ENCODE measurements around the gene HMX3. TPM values are rescaled to one million over a fixed set of nuclear protein-coding genes. Genes with fewer than 3 reads are reported as not detected.
A peak's percentile ranks its signal among the peaks of the same experiment; 100 is the strongest.

HMX3 gene
- total RNA-seq, 6 experiments from 2014 or later, result not detected

DNA sequence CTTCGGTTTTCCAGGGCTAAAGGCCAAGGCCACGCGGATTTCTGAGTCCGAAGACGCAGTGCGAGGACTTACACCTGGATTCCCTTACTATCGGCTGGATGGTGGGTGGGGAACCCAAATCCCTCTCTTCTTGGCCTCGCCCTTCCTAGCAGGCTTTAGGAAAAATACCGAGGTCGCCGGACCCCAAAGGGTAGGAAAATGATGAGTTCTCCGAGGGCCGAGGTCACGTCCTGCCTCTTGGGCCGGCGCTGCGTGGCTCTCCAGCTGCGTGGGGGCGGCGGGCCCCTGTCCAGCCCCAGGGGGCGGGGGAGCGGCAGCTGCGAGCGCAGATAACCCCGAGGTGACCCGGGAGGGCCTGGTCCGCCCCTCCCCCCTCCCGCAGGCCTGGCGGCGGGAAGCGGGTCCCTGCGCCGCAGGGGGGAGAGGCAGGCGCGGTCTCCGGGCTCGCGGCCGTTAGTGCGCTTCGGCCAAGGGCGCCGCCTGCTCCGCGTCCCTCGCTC is 805 bp upstream of the HMX3 start:
- 1% methylated on average over 12 of the region's 46 CpGs for whole genome bisulfite sequencing (ENCODE audit: insufficient coverage, low coverage, low lambda C conversion rate, missing lambda C conversion rate)
- Histone ChIP-seq H3K9me3 (no peaks in the 10 kb centered on the region), H3K27ac (no peak overlapping the region), H3K4me1 (peaks cover 0 to 50% (median 10%) of the 10 kb centered on the region in 4 donors), H3K4me3 (no peak overlapping the region), H3K36me3 (no peaks in the 10 kb centered on the region), H3K27me3 (peaks cover 23 to 61% of the 10 kb centered on the region in 2 donors)
- no peak for ATAC-seq
- no peak for DNase-seq
- intact Hi-C loops (cut with DNase I), result loop anchor here (5.0 to 10.0 kb wide), 3 partner anchors 250 to 422 kb away; no protein-coding TSS in a partner anchor
- TF ChIP-seq, protein P1, sequence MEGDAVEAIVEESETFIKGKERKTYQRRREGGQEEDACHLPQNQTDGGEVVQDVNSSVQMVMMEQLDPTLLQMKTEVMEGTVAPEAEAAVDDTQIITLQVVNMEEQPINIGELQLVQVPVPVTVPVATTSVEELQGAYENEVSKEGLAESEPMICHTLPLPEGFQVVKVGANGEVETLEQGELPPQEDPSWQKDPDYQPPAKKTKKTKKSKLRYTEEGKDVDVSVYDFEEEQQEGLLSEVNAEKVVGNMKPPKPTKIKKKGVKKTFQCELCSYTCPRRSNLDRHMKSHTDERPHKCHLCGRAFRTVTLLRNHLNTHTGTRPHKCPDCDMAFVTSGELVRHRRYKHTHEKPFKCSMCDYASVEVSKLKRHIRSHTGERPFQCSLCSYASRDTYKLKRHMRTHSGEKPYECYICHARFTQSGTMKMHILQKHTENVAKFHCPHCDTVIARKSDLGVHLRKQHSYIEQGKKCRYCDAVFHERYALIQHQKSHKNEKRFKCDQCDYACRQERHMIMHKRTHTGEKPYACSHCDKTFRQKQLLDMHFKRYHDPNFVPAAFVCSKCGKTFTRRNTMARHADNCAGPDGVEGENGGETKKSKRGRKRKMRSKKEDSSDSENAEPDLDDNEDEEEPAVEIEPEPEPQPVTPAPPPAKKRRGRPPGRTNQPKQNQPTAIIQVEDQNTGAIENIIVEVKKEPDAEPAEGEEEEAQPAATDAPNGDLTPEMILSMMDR (IDR thresholded peaks at IDR 0.05), result no peak
- no peak for TF ChIP-seq POLR2A (IDR thresholded peaks at IDR 0.05)

DNA sequence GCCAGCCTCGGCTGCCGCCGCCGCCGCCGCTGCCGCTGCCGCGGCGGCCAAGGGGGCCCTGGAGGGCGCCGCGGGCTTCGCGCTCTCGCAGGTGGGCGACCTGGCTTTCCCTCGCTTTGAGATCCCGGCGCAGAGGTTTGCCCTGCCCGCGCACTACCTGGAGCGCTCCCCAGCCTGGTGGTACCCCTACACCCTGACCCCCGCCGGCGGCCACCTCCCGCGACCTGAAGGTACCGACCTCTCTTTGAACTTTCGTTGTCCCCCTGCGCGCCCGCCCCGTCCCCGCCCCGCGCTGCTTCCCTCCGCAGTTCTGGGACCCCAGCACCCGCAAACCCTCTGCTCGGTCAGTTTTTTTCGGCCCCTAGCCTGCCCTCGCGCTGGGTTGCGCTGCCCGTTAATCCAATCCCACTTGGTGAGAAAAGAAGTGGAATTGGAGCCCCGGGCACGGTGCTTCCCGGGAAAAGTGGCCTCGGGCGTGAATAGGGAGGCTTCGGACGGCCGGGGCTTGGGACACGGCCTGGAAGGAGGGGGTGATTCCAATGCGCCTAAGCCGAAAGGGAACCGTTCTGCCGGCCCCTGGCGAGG is 543 bp downstream of the HMX3 start:
- Histone ChIP-seq H3K36me3 (no peaks in the 10 kb centered on the region), H3K9me3 (no peaks in the 10 kb centered on the region), H3K4me3 (no peak overlapping the region), H3K27ac (no peak overlapping the region), H3K4me1 (peaks cover 0 to 54% (median 12%) of the 10 kb centered on the region in 4 donors), H3K27me3 (peaks cover 27 to 74% of the 10 kb centered on the region in 2 donors)
- intact Hi-C loops (cut with DNase I), result loop anchor here in 1 of 2 donors (10.0 kb wide), 2 partner anchors 248 to 418 kb away; no protein-coding TSS in a partner anchor
- no peak for DNase-seq
- 4% methylated on average over 9 of the region's 59 CpGs for WGBS (ENCODE audit: insufficient coverage, low coverage, low lambda C conversion rate, missing lambda C conversion rate)
- ATAC-seq, result no peak
- TF ChIP-seq, protein P1 (IDR thresholded peaks at IDR 0.05), result no peak
- no peak for TF ChIP-seq POLR2A (IDR thresholded peaks at IDR 0.05)

DNA sequence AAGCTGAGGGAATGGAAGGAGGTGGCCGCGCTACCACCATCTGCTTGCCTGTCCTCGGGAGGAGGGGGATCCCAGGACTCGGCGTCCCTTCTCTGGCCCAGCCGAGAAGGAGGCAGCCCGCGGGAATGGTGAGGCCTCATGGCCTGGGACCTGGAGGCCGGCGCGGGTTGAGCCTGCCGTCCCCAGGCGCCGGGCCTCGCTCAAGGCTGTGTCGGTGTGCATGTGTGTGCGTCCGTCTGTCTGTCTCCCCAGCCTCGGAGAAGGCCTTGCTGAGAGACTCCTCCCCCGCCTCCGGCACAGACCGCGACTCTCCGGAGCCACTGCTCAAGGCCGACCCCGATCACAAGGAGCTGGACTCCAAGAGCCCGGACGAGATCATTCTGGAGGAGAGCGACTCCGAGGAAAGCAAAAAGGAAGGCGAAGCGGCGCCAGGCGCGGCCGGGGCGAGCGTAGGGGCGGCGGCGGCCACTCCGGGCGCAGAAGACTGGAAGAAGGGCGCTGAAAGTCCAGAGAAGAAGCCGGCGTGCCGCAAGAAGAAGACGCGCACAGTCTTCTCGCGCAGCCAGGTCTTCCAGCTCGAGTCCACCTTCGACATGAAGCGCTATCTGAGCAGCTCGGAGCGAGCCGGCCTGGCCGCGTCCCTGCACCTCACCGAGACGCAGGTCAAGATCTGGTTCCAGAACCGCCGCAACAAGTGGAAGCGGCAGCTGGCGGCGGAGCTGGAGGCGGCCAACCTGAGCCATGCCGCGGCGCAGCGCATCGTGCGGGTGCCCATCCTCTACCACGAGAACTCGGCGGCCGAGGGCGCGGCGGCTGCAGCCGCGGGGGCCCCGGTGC is 1.3 kb downstream of the HMX3 start:
- ATAC-seq (peak in 2 of 4 donors; percentile 4 to 19), DNase-seq (peak in 1 of 3 donors; percentile 52)
- TF ChIP-seq POLR2A (IDR thresholded peaks at IDR 0.05), result no peak
- TF ChIP-seq, protein P1 (IDR thresholded peaks at IDR 0.05), result no peak
- Histone ChIP-seq H3K27me3 (peaks cover 29 to 78% of the 10 kb centered on the region in 2 donors), H3K36me3 (no peaks in the 10 kb centered on the region), H3K9me3 (no peaks in the 10 kb centered on the region), H3K4me3 (no peak overlapping the region), H3K27ac (no peak overlapping the region), H3K4me1 (peaks cover 0 to 54% (median 12%) of the 10 kb centered on the region in 4 donors)
- intact Hi-C loops (cut with DNase I), result loop anchor here in 1 of 2 donors (10.0 kb wide), 2 partner anchors 248 to 418 kb away; no protein-coding TSS in a partner anchor
- 0% methylated on average over 7 of the region's 83 CpGs for WGBS (ENCODE audit: insufficient coverage, low coverage, low lambda C conversion rate, missing lambda C conversion rate)

DNA sequence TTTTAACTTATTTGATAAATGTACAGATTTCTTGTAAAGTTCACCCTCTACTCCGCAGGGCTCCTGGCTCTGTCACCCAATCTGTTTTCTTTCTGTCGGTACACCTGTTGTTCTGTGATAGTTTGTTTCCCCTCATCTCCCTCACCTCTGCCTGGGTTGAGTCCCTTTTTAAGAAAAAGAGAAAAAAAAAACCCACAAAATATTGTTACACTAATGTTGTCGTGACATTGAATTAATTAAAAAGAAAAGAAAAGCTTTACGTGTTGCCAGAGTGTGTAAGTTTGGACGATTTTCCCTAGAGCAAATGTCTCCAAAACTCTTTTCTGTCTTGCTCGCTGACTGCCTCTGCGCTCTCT is 3.4 kb downstream of the HMX3 start:
- Histone ChIP-seq H3K27me3 (peaks cover 35 to 85% of the 10 kb centered on the region in 2 donors), H3K36me3 (no peaks in the 10 kb centered on the region), H3K27ac (no peak overlapping the region), H3K9me3 (no peaks in the 10 kb centered on the region), H3K4me1 (peaks cover 0 to 53% (median 12%) of the 10 kb centered on the region in 4 donors), H3K4me3 (peak overlapping the region in 1 of 3 donors; percentile 35)
- TF ChIP-seq POLR2A (IDR thresholded peaks at IDR 0.05), result no peak
- TF ChIP-seq, protein P1 (IDR thresholded peaks at IDR 0.05), result no peak
- intact Hi-C loops (cut with DNase I), result loop anchor here in 1 of 2 donors (10.0 kb wide), 2 partner anchors 246 to 416 kb away; no protein-coding TSS in a partner anchor
- no peak for DNase-seq
- ATAC-seq, result no peak
- 7% methylated on average over 7 of the region's 7 CpGs for WGBS (ENCODE audit: insufficient coverage, low coverage, low lambda C conversion rate, missing lambda C conversion rate)
